Effector memory CD4-positive, alpha-beta T cell (primary cell): ENCODE data around the gene TSSK1B.
"Not testable (repeated sequence)": the region's sequence is repeated elsewhere in the genome, so short reads cannot be mapped to it uniquely, and the experiment has no call there.

ENCODE experiments used
- DNase-seq, 3 donors: peaks; one replicate each; pipeline ENCODE4 v3.0.0-alpha.2; 2020
- H3K27ac ChIP-seq: 2 replicates; pipeline ENCODE4 v1.7.0; 2013; ENCODE audit warnings: mild to moderate bottlenecking, low read length, moderate library complexity; ENCODE audit not compliant: insufficient read depth, poor library complexity, severe bottlenecking
- H3K27me3 ChIP-seq: replicated peaks from 2 replicates; pipeline ENCODE4 v1.7.0; 2013; ENCODE audit warnings: mild to moderate bottlenecking, low read length; ENCODE audit not compliant: insufficient read depth, control insufficient read depth, poor library complexity, severe bottlenecking
- H3K36me3 ChIP-seq: 2 replicates; pipeline ENCODE4 v1.7.0; 2013; ENCODE audit warnings: mild to moderate bottlenecking, low read length, moderate library complexity; ENCODE audit not compliant: control insufficient read depth, insufficient read depth
- H3K4me1 ChIP-seq: 2 replicates; pipeline ENCODE4 v1.7.0; 2013; ENCODE audit warnings: low read length, mild to moderate bottlenecking; ENCODE audit not compliant: control insufficient read depth, insufficient read depth, poor library complexity, severe bottlenecking
- H3K4me3 ChIP-seq: 2 replicates; pipeline ENCODE4 v1.7.0; 2013; ENCODE audit warnings: low read length, low read depth, mild to moderate bottlenecking; ENCODE audit not compliant: insufficient read depth, poor library complexity, severe bottlenecking
- H3K9me3 ChIP-seq: 2 replicates; pipeline ENCODE4 v1.7.0; 2013; ENCODE audit warnings: mild to moderate bottlenecking, low read length, moderate library complexity; ENCODE audit not compliant: control insufficient read depth

Gene TSSK1B

DNA sequence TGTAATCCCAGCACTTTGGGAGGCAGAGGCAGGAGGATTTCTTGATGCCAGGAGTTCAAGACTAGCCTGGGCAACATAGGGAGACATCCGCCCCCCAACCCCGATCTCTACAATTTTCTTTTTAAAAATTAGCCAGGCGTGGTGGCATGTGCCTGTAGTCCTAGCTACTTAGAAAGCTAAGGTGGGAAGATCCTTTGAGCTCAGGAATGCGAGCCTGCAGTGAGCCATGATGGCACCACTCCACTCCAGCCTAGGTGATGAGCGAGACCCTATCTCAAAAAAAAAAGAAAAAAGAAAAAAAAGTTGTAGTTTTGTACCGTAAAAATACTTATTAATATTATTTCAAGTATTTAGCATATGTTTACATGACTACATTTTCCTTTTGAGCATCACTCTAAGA is 29.3 kb downstream of the TSSK1B start:
- Histone ChIP-seq H3K9me3 (no peaks in the 10 kb centered on the region), H3K27me3 (no peaks in the 10 kb centered on the region), H3K4me3 (no peak overlapping the region), H3K36me3 (no peaks in the 10 kb centered on the region), H3K27ac (no peak overlapping the region), H3K4me1 (no peaks in the 10 kb centered on the region)
- no peak for DNase-seq

DNA sequence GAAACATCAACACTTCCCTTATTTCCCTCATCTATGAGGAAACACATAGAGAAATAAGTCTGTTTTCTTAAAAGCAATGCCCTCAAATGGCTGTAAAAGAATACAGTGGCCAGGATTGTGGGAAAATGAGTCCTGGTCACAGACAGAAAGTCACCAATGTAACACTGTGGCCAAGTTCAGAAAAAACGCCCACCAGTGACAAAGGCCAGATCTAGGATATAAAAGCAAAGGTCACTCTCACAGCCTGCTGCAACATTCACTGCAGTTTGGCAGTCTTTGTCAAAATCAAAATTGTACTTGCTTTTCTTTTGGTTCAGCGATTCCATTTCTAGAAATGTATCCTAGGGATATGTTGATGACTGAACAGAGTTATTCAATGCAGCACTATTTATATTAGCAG is 30.5 kb downstream of the TSSK1B start:
- Histone ChIP-seq H3K36me3 (no peaks in the 10 kb centered on the region), H3K4me1 (no peaks in the 10 kb centered on the region), H3K27ac (no peak overlapping the region), H3K4me3 (no peak overlapping the region), H3K27me3 (no peaks in the 10 kb centered on the region), H3K9me3 (no peaks in the 10 kb centered on the region)
- no peak for DNase-seq

DNA sequence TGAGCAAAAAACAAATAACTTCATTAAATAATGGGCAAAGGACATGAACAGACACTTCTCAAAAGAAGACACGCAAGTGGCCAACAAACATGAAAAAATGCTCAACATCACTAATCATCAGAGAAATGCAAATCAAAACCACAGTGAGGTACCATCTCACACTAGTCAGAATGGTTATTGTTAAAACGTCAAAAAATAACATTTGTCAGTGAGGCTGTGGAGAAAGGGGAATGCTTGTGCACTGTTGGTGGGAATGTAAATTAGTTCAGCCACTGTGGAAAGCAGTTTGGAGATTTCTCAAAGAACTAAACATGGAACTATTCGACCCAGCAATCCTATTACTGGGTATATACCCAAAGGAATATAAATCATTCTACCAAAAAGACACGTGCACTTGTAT is 36.8 kb downstream of the TSSK1B start:
- H3K9me3 ChIP-seq, H3K36me3 ChIP-seq, DNase-seq, H3K4me1 ChIP-seq, H3K4me3 ChIP-seq, H3K27me3 ChIP-seq, H3K27ac ChIP-seq: not testable (repeated sequence)

DNA sequence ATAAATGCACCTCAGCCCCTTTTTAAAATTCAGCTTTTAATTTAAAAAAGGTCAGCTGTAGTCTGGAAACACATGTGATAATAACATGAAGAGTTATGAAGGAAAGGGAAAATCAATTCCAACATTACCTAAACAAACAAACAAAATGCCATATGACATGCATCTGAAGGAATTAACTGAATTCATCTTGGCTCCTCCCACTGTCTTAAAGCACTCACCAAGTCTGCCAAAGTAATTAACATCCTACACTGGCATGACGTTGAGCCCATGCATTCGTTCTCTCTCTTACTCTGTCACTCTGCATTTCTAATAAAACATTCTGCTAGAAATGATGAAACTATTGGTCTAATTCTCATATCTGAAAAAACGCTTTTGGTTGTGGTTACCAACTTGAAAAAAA is 37.7 kb downstream of the TSSK1B start:
- Histone ChIP-seq H3K27me3 (no peaks in the 10 kb centered on the region), H3K9me3 (no peaks in the 10 kb centered on the region)
- DNase-seq, result no peak

DNA sequence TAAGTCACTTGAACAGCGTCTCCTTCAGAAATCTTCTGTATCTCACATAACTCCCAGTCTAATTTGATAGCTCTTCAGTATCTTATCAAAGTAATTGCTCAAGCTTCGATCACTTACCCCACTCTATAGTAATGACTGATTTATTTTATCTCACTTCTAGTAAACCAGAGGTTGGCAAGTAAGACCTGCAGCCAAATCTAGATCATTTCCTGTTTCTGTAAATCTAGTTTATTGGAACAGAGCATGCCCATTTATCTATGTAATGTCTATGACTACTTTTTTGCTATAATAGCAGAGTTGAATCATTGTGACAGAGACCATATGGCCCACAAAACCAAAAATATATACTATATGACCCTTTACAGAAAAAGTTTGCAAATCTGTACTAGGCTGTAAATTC is 40.1 kb downstream of the TSSK1B start:
- Histone ChIP-seq H3K9me3 (no peaks in the 10 kb centered on the region), H3K4me1 (no peaks in the 10 kb centered on the region), H3K4me3 (no peak overlapping the region), H3K27me3 (no peaks in the 10 kb centered on the region), H3K36me3 (no peaks in the 10 kb centered on the region), H3K27ac (no peak overlapping the region)
- DNase-seq, result no peak

More for the DNA sequence above, 37.7 kb downstream of the TSSK1B start:
- H3K36me3 ChIP-seq, result no peaks in the 10 kb centered on the region
- no peak overlapping the region for H3K4me3 ChIP-seq
- no peaks in the 10 kb centered on the region for H3K4me1 ChIP-seq
- no peak overlapping the region for H3K27ac ChIP-seq

DNA sequence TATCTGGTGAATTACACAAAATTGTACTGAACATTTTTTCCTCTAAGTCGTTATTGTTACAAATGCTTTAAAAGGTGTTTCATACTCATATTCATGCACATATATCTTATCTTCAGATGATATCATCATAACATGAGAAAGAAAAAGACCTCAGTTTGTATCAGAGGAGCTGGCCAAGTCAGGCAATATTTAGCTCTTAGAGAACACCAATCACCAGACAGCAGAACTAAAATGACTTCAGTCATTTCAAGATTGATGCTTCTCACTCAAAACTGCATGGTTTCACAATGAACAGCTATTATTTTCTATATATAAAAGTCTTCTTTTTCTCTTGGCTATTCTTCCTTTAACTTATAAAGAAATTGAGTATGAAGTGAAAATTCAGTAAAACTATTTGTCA is 44.6 kb downstream of the TSSK1B start:
- no peak for DNase-seq
- Histone ChIP-seq H3K36me3 (no peaks in the 10 kb centered on the region), H3K4me1 (no peaks in the 10 kb centered on the region), H3K27me3 (no peaks in the 10 kb centered on the region), H3K9me3 (no peaks in the 10 kb centered on the region), H3K4me3 (no peak overlapping the region), H3K27ac (no peak overlapping the region)

DNA sequence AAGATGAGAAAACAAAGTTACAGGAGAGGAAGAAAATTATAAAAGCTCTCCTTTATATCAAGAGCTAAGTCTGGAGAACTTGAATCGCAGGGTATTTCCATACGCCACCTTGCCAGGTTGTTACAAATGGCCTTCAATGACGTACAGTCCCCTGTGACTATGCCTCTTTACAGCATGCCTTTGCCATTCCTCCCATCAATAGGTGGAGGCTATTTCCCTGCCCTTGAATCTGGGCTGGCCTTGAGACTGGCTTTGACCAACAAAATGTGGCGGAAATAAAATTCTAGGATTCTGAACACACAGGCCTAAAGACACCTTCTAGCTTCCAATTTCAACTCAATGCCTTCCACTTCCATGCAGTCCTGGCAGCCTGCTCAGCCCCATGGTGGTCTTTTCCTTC is 45.7 kb downstream of the TSSK1B start:
- H3K4me1 ChIP-seq, result no peaks in the 10 kb centered on the region
- H3K9me3 ChIP-seq, result no peaks in the 10 kb centered on the region
- H3K4me3 ChIP-seq, result no peak overlapping the region
- no peaks in the 10 kb centered on the region for H3K27me3 ChIP-seq
- H3K36me3 ChIP-seq, result no peaks in the 10 kb centered on the region
- H3K27ac ChIP-seq, result no peak overlapping the region
- no peak for DNase-seq

DNA sequence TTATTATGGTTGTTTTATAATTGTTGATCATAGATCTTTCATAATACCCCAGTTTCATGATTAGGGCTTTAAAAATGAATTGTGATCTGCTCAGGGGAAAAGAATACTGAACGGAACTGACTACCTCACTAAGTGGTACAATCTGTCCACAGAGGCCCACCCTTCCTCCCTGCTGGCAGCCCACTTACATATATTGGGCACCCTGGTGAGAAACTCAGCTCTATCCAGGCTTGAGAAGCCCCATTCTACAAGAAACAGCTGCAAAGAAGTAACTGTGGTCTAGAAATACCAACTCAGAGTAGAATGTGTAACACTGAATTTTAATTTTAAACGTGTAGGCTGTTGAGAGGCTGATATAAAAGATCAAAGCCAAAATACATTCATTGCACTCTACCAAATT is 46.9 kb downstream of the TSSK1B start:
- H3K36me3 ChIP-seq, result no peaks in the 10 kb centered on the region
- no peaks in the 10 kb centered on the region for H3K4me1 ChIP-seq
- H3K9me3 ChIP-seq, result no peaks in the 10 kb centered on the region
- H3K4me3 ChIP-seq, result no peak overlapping the region
- H3K27ac ChIP-seq, result no peak overlapping the region
- no peak for DNase-seq
- no peaks in the 10 kb centered on the region for H3K27me3 ChIP-seq

DNA sequence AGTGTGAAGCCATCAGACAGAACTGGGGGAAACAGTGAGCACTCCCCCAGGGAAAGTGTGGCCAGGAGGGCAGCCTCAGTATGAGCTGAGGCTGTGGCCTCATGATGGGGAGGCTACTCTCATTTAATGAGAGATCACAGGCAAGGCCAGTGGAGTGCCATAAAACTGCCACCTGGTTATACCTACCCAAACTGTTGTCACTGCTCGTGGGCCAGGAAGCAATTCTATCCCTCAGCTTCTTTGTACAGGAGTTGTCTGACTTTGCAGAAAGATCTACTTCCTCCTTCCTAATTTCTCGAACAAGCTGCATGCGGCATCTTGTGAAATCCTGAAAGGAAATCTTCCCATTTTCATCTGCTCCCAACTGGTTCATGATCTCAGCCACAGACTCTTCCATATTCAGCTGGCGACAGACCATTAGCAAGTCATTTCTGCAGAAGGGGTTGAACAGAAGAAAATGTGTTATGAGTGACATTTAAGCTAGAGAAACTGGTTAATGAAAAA is 50.0 kb downstream of the TSSK1B start:
- Histone ChIP-seq H3K4me3 (no peak overlapping the region), H3K27ac (no peak overlapping the region), H3K27me3 (no peaks in the 10 kb centered on the region), H3K9me3 (no peaks in the 10 kb centered on the region), H3K4me1 (no peaks in the 10 kb centered on the region), H3K36me3 (no peaks in the 10 kb centered on the region)
- no peak for DNase-seq

DNA sequence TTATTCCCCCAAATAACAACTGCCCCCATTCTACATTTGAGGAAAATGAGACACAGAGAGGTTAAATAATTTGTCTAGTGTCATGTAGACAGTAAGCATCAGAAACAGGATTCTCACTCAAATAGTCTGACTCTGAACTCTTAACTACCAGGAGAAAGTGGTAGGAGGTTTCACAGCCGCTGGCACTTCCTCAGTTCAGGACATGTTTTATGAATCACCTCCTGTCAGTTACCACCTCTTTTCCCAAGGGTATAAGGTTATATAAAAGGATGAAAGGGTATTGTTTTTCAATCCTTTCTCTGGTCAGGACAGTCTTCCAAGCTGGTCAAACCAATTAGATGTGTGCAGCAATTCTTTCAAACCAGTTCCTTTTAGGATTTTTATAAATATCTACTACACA is 52.1 kb downstream of the TSSK1B start:
- H3K27ac ChIP-seq, result no peak overlapping the region
- peaks cover 10% of the 10 kb centered on the region for H3K4me1 ChIP-seq
- no peaks in the 10 kb centered on the region for H3K27me3 ChIP-seq
- H3K4me3 ChIP-seq, result no peak overlapping the region
- no peaks in the 10 kb centered on the region for H3K36me3 ChIP-seq
- no peak for DNase-seq
- no peaks in the 10 kb centered on the region for H3K9me3 ChIP-seq
